HepG2 (cell line): ENCODE data around the gene CPHXL. TPM values are rescaled to one million over a fixed set of nuclear protein-coding genes. Genes with fewer than 3 reads are reported as not detected.

Experiments
- MIER3 ChIP-seq: IDR thresholded peaks from 2 replicates; pipeline ENCODE4 v1.6.1; 2016; ENCODE audit warnings: missing compliant biosample characterization, borderline replicate concordance
- MLXIP ChIP-seq: sonication (generic); formaldehyde crosslinking; IDR thresholded peaks from 2 replicates; pipeline ENCODE4 v1.9.0; 2021; ENCODE audit warnings: missing genetic modification reagents, borderline replicate concordance
- MTA1 ChIP-seq: sonication (generic); formaldehyde crosslinking; IDR thresholded peaks from 2 replicates; pipeline ENCODE4 v1.4.0; 2020; ENCODE audit warnings: missing genetic modification reagents, mild to moderate bottlenecking, borderline replicate concordance
- PHB2 ChIP-seq: fragments of 450-650 bp; IDR thresholded peaks from 2 replicates; pipeline ENCODE4 v1.6.1; 2018; ENCODE audit not compliant: partially characterized antibody
- SIN3A ChIP-seq: IDR thresholded peaks from 2 replicates; pipeline ENCODE4 v1.6.1; 2011; ENCODE audit warnings: low read depth, mild to moderate bottlenecking, control low read depth, low read length, borderline replicate concordance
- TBX2 ChIP-seq: sonication (generic); formaldehyde crosslinking; IDR thresholded peaks from 2 replicates; pipeline ENCODE4 v1.5.0; 2020; ENCODE audit warnings: missing genetic modification reagents, mild to moderate bottlenecking, borderline replicate concordance
- ZMYM3 ChIP-seq: sonication (generic); formaldehyde crosslinking; IDR thresholded peaks from 2 replicates; pipeline ENCODE4 v1.5.1; 2020; ENCODE audit warnings: mild to moderate bottlenecking, missing genetic modification reagents
- ZNF225 ChIP-seq: sonication (generic); formaldehyde crosslinking; IDR thresholded peaks from 2 replicates; pipeline ENCODE4 v1.4.0; 2020; ENCODE audit warnings: mild to moderate bottlenecking, missing genetic modification reagents
- ZNF33B ChIP-seq: sonication (generic); formaldehyde crosslinking; IDR thresholded peaks from 2 replicates; pipeline ENCODE4 v1.5.1; 2020; ENCODE audit warnings: mild to moderate bottlenecking, missing genetic modification reagents
- ZNF382 ChIP-seq: sonication (generic); formaldehyde crosslinking; IDR thresholded peaks from 2 replicates; pipeline ENCODE4 v1.5.0; 2020; ENCODE audit warnings: missing genetic modification reagents, mild to moderate bottlenecking, borderline replicate concordance
- ZNF530 ChIP-seq: sonication (generic); formaldehyde crosslinking; IDR thresholded peaks from 2 replicates; pipeline ENCODE4 v1.5.0; 2020; ENCODE audit warnings: low read depth, mild to moderate bottlenecking, missing genetic modification reagents
- ZSCAN21 ChIP-seq: sonication (generic); formaldehyde crosslinking; IDR thresholded peaks from 2 replicates; pipeline ENCODE4 v1.8.0; 2022; ENCODE audit warnings: mild to moderate bottlenecking, missing genetic modification reagents, moderate library complexity, borderline replicate concordance
- polyA plus RNA-seq, 8 experiments: library from polyadenylated mRNA; depleted of rRNA in 3 of 8; stranded (reverse) in 7 of 8; unstranded in 1 of 8; fragments of >200 nt; fragmentation: Illumina TruSeq in 4 of 8; extraction: Trizol in 4 of 8; gene quantifications; 2 replicates each; pipeline versions ENCODE4 v1.2.1 to v1.2.3, GENCODE V29; 2011 to 2016; ENCODE audit warnings: low read depth in 4 of 8, missing spikeins in 1 of 8, mixed read lengths in 1 of 8; ENCODE audit not compliant: insufficient read depth in 1 of 8
- total RNA-seq, 5 experiments: library from RNA; depleted of rRNA; stranded (reverse); fragments of >200 nt; fragmentation: Illumina TruSeq; extraction: Trizol; gene quantifications; 2 replicates each; pipeline ENCODE4 v1.2.3, GENCODE V29; 2016; ENCODE audit warnings: low read depth in 1 of 5
- TF ChIP-seq, protein P1 (sequence below): IDR thresholded peaks from 2 replicates; pipeline ENCODE4 v1.6.1; 2016; ENCODE audit warnings: low read depth, missing genetic modification reagents, missing compliant biosample characterization

The CPHXL gene
- total and polyA plus RNA-seq, 2 of the 13 experiments (the other 11 are each of a cell fraction or from before 2014, with no cell fraction given), result not detected

- TF ChIP-seq, protein P1, sequence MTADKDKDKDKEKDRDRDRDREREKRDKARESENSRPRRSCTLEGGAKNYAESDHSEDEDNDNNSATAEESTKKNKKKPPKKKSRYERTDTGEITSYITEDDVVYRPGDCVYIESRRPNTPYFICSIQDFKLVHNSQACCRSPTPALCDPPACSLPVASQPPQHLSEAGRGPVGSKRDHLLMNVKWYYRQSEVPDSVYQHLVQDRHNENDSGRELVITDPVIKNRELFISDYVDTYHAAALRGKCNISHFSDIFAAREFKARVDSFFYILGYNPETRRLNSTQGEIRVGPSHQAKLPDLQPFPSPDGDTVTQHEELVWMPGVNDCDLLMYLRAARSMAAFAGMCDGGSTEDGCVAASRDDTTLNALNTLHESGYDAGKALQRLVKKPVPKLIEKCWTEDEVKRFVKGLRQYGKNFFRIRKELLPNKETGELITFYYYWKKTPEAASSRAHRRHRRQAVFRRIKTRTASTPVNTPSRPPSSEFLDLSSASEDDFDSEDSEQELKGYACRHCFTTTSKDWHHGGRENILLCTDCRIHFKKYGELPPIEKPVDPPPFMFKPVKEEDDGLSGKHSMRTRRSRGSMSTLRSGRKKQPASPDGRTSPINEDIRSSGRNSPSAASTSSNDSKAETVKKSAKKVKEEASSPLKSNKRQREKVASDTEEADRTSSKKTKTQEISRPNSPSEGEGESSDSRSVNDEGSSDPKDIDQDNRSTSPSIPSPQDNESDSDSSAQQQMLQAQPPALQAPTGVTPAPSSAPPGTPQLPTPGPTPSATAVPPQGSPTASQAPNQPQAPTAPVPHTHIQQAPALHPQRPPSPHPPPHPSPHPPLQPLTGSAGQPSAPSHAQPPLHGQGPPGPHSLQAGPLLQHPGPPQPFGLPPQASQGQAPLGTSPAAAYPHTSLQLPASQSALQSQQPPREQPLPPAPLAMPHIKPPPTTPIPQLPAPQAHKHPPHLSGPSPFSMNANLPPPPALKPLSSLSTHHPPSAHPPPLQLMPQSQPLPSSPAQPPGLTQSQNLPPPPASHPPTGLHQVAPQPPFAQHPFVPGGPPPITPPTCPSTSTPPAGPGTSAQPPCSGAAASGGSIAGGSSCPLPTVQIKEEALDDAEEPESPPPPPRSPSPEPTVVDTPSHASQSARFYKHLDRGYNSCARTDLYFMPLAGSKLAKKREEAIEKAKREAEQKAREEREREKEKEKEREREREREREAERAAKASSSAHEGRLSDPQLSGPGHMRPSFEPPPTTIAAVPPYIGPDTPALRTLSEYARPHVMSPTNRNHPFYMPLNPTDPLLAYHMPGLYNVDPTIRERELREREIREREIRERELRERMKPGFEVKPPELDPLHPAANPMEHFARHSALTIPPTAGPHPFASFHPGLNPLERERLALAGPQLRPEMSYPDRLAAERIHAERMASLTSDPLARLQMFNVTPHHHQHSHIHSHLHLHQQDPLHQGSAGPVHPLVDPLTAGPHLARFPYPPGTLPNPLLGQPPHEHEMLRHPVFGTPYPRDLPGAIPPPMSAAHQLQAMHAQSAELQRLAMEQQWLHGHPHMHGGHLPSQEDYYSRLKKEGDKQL (CRISPR knock-in tag), result no peak
- TF ChIP-seq SIN3A (no peak), PHB2 (no peak), ZNF382 (CRISPR knock-in tag) (no peak), TBX2 (CRISPR knock-in tag) (no peak), ZSCAN21 (CRISPR knock-in tag) (no peak), ZMYM3 (CRISPR knock-in tag) (no peak), MLXIP (CRISPR knock-in tag) (no peak), MTA1 (CRISPR knock-in tag) (no peak), ZNF225 (no peak), MIER3 (CRISPR knock-in tag) (no peak), ZNF530 (CRISPR knock-in tag) (no peak), ZNF33B (CRISPR knock-in tag) (no peak)
Observed at GRCh38 chr16:75682308-75682707, 44.0 kb downstream of the CPHXL start (continued).
